Forelimb muscle (tissue), 1 donor: Measurements from ENCODE around the gene GON4L. TPM values are rescaled to one million over a fixed set of nuclear protein-coding genes. Genes with fewer than 3 reads are reported as not detected.
"Not testable (repeated sequence)": the region's sequence is repeated elsewhere in the genome, so short reads cannot be mapped to it uniquely, and the experiment has no call there.

Source experiments
- DNase-seq: peaks from one replicate; pipeline ENCODE4 v3.0.0-alpha.2; 2013; ENCODE audit warnings: low read depth
- polyA plus RNA-seq: library from polyadenylated mRNA; unstranded; fragments of 120-200 nt; gene quantifications from one replicate; pipeline ENCODE4 v1.2.1, GENCODE V29; 2013; ENCODE audit not compliant: insufficient read length

The GON4L gene
- polyA plus RNA-seq, 1 donor = 31.4 TPM

DNA sequence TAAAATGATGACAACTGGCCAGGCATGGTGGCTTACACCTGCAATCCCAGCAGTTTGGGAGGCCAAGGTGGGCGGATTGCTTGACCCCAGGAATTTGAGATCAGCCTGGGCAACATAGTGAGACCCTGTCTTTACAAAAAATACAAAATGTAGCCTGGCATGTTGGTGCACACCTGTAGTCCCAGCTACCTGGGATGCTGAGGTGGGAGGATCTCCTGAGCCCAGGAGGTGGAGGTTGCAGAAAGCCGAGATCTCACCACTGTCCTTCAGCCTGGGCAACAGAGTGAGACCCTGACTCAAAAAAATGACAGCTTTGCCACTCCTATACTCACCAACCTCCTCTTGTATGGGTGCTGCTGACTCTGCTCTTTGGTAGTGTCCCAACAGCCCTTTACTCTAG, 20.9 kb upstream of the GON4L start:
- no peak for DNase-seq

GRCh38 chr1:155873860-155874259, 16.8 kb upstream of the GON4L start:
- no peak for DNase-seq

- DNase-seq = no peak
These were observed 15.5 kb upstream of the GON4L start for GRCh38 chr1:155872527-155872926.

DNA sequence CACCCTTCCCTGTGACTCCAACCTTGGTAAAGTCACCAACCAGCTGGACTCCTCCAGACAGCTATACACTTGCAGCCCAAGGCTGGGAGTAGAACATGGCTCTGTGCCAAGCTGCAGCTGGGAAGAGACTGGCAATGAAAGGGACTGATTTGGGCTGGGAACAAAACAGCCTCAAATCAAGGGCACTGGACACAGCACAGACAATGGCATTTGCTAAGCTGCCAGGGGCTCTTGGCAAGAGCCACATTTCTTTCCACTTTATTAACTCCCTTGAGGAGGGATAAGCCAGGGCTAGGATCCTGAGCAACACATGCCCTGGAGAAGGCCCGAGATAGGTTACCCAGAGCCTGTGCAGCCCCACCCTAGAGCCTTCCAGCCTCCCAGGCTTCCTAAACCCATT, 14.4 kb upstream of the GON4L start:
- DNase-seq = no peak

DNA sequence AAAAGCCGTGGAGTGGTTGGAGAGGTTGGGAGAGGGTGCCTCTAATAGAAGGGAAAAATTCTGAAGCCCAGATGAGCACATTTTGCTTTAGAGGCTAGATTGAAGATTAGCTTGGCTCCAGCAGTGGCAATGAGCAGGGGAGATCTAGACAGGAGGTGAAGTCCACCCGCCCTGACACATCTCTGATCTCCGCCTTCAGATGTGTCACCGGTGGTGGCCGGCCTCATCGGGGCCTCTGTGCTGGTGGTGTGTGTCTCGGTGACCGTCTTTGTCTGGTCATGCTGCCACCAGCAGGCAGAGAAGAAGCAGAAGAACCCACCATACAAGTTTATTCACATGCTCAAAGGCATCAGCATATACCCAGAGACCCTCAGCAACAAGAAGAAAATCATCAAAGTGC, 10.8 kb upstream of the GON4L start:
- DNase-seq = no peak

- no peak for DNase-seq
These were observed 7.4 kb upstream of the GON4L start for GRCh38 chr1:155864393-155864792.

- no peak for DNase-seq
These were observed 4.9 kb upstream of the GON4L start for GRCh38 chr1:155861896-155862295.

- DNase-seq = no peak
These were observed 4.0 kb upstream of the GON4L start for GRCh38 chr1:155860970-155861510.

- DNase-seq = no peak
These were observed 3.2 kb upstream of the GON4L start for GRCh38 chr1:155859881-155860871.

GRCh38 chr1:155859234-155859829, 2.3 kb upstream of the GON4L start, which contains the start of gene SYT11:
TSS of gene SYT11 (plus strand) at chr1:155859567. CDS start at chr1:155859762, 195 bp downstream.
- peak; percentile 97 for DNase-seq

DNA sequence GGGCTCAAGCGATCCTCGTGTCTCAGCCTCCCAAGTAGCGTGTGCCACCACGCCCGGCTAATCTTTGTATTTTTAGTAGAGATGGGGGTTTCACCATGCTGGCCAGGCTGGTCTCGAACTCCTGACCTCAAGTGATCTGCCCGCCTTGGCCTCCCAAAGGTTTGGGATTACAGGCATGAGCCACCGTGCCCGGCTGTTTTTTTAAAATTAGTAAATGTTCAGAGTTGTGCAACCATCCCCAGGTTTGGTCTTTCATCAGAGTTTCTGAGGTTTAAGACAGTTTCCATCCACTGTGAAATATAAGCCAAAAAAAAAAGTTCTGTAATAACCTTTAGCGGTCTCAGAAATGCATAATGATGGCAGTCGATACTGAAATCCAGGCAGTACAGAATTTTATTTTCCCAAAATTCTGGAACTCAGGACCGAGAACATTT, 1.8 kb upstream of the GON4L start:
- DNase-seq = no peak

- no peak for DNase-seq
These were observed 598 bp downstream of the GON4L start for GRCh38 chr1:155856257-155856974.

DNA sequence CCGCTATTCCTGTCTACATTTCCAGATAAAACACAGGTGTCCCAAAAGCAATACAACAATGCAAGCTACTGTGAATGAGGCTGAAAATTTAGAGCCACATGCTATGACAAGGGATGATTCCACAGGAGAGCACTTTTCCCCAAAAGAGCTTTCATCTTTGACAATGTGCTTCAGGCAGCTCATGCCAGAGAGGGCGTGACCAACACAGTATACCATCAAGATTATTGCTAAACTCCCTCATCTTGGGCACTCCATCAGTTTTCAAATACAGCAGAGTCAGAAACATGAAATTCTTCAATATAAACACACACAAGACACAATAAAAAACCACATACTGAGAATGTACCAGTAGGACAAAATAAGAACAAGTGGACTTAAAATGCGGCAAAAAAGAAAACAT, 6.7 kb downstream of the GON4L start:
- no peak for DNase-seq

DNA sequence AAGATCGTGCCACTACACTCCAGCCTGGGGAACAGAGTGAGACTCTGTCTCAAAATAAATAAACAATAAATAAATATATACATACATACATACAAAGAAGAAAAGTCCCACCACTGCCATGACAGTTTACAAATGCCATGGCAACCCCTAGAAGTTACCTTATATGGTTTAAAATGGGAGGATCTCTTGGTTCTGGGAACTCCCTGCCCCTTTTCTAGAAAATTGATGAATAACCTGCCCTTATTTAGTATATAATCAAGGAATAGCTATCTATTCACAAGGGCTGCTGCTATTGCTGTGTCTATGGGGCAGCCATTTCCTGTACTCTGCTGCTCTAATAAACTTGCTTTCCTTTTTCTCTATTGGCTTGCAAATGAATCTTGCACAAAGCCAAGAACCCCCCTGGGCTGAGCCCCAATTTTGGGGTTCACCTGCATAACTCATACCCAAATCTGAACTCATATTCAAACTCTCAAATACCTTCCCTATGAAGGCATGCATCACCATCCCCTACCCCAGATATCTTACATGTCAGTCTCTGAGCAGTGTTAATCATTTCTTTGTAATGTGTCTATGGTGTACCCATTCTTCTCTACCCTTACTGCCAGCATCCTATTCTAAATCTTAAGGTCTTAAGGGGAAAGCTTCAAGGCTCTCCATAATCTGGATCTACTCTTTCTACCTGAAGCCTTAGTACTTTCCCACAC, 9.0 kb downstream of the GON4L start:
- no peak for DNase-seq

GRCh38 chr1:155844860-155845421, 12.1 kb downstream of the GON4L start:
- DNase-seq = no peak

DNA sequence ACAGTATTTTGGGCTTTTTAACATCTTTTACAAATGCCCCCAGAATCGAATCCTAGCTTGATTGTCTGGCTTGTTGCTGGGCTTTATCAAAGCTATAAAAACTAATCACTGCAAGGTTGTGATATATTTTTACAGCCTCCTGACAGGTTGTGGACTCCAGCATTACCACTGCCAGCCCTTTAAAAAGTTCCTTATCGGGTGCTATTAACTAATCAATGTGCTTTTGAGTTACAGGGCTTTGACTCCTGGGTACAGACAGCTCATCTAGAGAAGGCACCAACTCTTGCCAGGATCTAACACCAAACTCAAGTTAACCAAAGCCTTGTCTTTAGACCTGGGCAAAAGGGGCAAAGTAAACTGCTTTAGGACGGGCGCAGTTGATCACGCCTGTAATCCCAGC, 16.6 kb downstream of the GON4L start:
- no peak for DNase-seq

GRCh38 chr1:155835548-155835947, 21.5 kb downstream of the GON4L start:
- no peak for DNase-seq

GRCh38 chr1:155834927-155835399, 22.1 kb downstream of the GON4L start:
- not testable (repeated sequence) for DNase-seq

GRCh38 chr1:155834296-155834926, 22.6 kb downstream of the GON4L start:
- DNase-seq = no peak

DNA sequence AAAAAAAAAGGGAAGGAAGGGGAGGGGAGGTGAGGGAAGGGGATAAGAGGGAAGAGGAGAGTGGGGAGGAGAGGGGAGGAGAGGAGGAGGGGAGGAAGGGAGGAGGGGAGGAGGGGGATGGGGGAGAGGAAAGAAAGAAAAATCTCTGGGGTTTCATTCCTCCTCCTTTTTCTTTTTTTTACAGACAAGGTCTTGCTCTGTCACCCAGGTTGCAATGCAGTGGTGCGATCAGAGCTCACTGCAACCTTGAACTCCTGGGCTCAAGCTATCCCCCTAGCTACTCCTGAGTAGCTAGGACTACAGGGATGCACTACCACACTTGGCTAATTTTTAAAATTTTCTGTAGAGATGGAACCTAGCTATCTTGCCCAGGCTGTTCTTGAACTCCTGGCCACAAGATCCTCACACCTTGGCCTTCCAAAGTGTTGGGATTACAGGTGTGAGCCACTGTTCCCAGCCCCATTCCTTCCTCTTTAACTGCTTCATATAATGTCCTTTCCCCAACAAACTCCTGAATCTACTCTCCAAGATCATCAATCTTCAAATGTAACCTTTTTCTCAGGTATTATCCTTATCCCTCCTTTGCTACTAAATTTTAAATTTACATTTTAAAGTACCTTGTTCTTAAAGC, 23.2 kb downstream of the GON4L start:
- DNase-seq = no peak
